ENCODE results near the gene CDON.
"Not testable (repeated sequence)": the region's sequence is repeated elsewhere in the genome, so short reads cannot be mapped to it uniquely, and the experiment has no call there.

Gene CDON

GRCh38 chr11:125994509-125994908 lies 68.2 kb downstream of the CDON start:
- DNase-seq (ENCODE audit: low spot score) = no peak

GRCh38 chr11:125992893-125993292 lies 69.8 kb downstream of the CDON start:
- DNase-seq (ENCODE audit: low spot score) = no peak

- no peak for DNase-seq (ENCODE audit: low spot score)
These were observed 72.4 kb downstream of the CDON start for GRCh38 chr11:125990244-125990643.

- DNase-seq (ENCODE audit: low spot score) = no peak
These were observed 75.5 kb downstream of the CDON start for GRCh38 chr11:125987066-125987641.

GRCh38 chr11:125985956-125986355 lies 76.7 kb downstream of the CDON start:
- not testable (repeated sequence) for DNase-seq (ENCODE audit: low spot score)

GRCh38 chr11:125982348-125982730 lies 80.3 kb downstream of the CDON start:
- DNase-seq (ENCODE audit: low spot score) = no peak

- no peak for DNase-seq (ENCODE audit: low spot score)
These were observed 82.2 kb downstream of the CDON start for GRCh38 chr11:125980436-125980835.

GRCh38 chr11:125979511-125979910 lies 83.2 kb downstream of the CDON start:
- no peak for DNase-seq (ENCODE audit: low spot score)

GRCh38 chr11:125978778-125979407 lies 83.8 kb downstream of the CDON start:
- no peak for DNase-seq (ENCODE audit: low spot score)

GRCh38 chr11:125978181-125978716 lies 84.4 kb downstream of the CDON start:
- no peak for DNase-seq (ENCODE audit: low spot score)

- no peak for DNase-seq (ENCODE audit: low spot score)
These were observed 85.3 kb downstream of the CDON start for GRCh38 chr11:125977333-125977732.

- DNase-seq (ENCODE audit: low spot score) = no peak
These were observed 86.5 kb downstream of the CDON start for GRCh38 chr11:125976156-125976555.

- DNase-seq (ENCODE audit: low spot score) = no peak
These were observed 87.0 kb downstream of the CDON start for GRCh38 chr11:125975634-125976033.

- no peak for DNase-seq (ENCODE audit: low spot score)
These were observed 88.4 kb downstream of the CDON start for GRCh38 chr11:125974284-125974683.

- DNase-seq (ENCODE audit: low spot score) = no peak
These were observed 91.0 kb downstream of the CDON start for GRCh38 chr11:125971618-125972017.

- DNase-seq (ENCODE audit: low spot score) = no peak
These were observed 94.3 kb downstream of the CDON start for GRCh38 chr11:125968354-125968753.

- no peak for DNase-seq (ENCODE audit: low spot score)
These were observed 95.2 kb downstream of the CDON start for GRCh38 chr11:125967515-125967914.

- no peak for DNase-seq (ENCODE audit: low spot score)
These were observed 101.9 kb downstream of the CDON start for GRCh38 chr11:125960771-125961170.

- DNase-seq (ENCODE audit: low spot score) = no peak
These were observed 102.7 kb downstream of the CDON start for GRCh38 chr11:125959931-125960330.

- no peak for DNase-seq (ENCODE audit: low spot score)
These were observed 103.2 kb downstream of the CDON start for GRCh38 chr11:125959511-125959910.

GRCh38 chr11:125958872-125959400 lies 103.7 kb downstream of the CDON start:
- DNase-seq (ENCODE audit: low spot score) = no peak

- DNase-seq (ENCODE audit: low spot score) = no peak
These were observed 104.9 kb downstream of the CDON start for GRCh38 chr11:125957618-125958332.

All from ecto neural progenitor cell (in vitro differentiated cells).